Measurements from ENCODE around the gene SMARCC1. TPM values are rescaled to one million over a fixed set of nuclear protein-coding genes. Genes with fewer than 3 reads are reported as not detected.
A peak's percentile ranks its signal among the peaks of the same experiment; 100 is the strongest.
"Not testable (repeated sequence)": the region's sequence is repeated elsewhere in the genome, so short reads cannot be mapped to it uniquely, and the experiment has no call there.

SMARCC1 gene
- total RNA-seq, 6 experiments from 2014 or later = 65.8 to 81.9 (median 69.2) TPM

DNA sequence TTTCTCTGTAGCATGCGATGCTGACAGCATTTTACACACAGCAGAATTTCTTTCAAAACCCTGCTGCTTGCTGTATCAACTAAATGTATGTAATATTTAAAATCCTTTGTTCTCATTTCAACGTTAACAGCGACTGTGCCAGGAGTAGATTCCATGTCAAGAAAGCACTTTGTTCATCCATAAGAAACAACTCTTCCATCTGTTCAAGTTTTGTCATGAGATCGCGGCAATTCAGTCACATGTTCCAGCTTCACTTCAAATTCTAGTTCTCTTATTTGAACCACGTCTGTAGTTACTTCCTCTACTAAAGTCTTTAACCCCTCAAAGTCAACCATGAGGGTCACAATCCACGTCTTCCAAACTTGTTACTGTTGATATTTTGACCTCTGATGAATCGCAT, 50.6 kb downstream of the SMARCC1 start:
- H3K9me3 Mint-ChIP-seq = no peaks in the 10 kb centered on the region
- no peak overlapping the region for H3K4me3 Mint-ChIP-seq
- TF ChIP-seq CTCF (IDR thresholded peaks at IDR 0.05) = no peak
- H3K27me3 Mint-ChIP-seq (ENCODE audit: insufficient read depth) = no peaks in the 10 kb centered on the region
- H3K4me1 Mint-ChIP-seq (ENCODE audit: low read depth) = peaks cover 6% of the 10 kb centered on the region
- no peak overlapping the region for H3K27ac Mint-ChIP-seq
- DNase-seq = no peak
- peaks cover 36% of the 10 kb centered on the region for H3K36me3 Mint-ChIP-seq (ENCODE audit: low read depth)

DNA sequence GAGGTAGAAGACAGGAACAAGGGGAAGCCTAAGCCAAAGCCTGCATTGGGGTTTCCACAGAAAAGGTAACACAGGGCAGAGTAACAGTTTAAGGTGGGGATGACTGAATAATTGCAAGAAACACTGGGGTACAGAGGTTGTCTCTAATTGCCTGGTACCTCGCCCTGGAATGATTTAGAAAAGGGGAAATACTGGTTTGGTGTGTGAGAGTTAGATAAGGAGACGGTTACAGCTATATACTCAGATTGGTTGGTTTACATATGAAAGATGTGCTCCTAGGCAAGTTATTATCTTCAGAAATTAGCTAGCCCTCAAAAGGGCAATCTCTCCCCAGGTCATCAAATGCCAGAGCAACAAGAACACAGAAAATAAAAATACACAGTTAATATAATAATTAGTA, 58.8 kb downstream of the SMARCC1 start:
- Mint-ChIP-seq H3K27ac (no peak overlapping the region), H3K27me3 (ENCODE audit: insufficient read depth) (no peaks in the 10 kb centered on the region), H3K9me3 (no peaks in the 10 kb centered on the region), H3K4me3 (no peak overlapping the region), H3K36me3 (ENCODE audit: low read depth) (no peaks in the 10 kb centered on the region; the same call in 1 of the 2 replicates), H3K4me1 (ENCODE audit: low read depth) (peaks cover 12% of the 10 kb centered on the region)
- no peak for TF ChIP-seq CTCF (IDR thresholded peaks at IDR 0.05)
- DNase-seq = no peak

DNA sequence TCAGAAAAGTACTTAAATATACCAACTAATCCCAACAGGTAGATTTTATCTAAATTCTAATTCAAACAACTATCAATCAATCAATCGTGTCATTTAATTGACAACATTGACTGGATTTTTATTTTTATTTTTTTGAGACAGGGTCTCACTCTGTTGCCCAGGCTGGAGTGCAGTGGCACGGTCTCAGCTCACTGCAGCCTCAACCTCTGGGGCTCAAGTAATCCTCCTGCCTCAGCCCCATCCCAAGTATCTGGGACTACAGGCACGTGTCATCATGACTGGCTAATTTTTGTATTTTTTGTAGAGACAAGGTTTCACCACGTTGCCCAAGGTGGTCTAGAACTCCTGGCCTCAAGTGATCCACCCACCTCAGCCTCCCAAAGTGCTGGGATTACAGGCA, 64.2 kb downstream of the SMARCC1 start:
- not testable (repeated sequence) for H3K27ac Mint-ChIP-seq
- H3K36me3 Mint-ChIP-seq (ENCODE audit: low read depth) = peaks cover 26% of the 10 kb centered on the region

GRCh38 chr3:47716656-47717055, 65.0 kb downstream of the SMARCC1 start:
- peak overlapping the region; percentile 56; the same call in 1 of the 2 replicates for H3K27ac Mint-ChIP-seq
- H3K4me1 Mint-ChIP-seq (ENCODE audit: low read depth) = peaks cover 20% of the 10 kb centered on the region
- no peak for TF ChIP-seq CTCF (IDR thresholded peaks at IDR 0.05)
- H3K4me3 Mint-ChIP-seq = no peak overlapping the region
- peaks cover 28% of the 10 kb centered on the region for H3K36me3 Mint-ChIP-seq (ENCODE audit: low read depth)
- no peak for DNase-seq
- no peaks in the 10 kb centered on the region for H3K27me3 Mint-ChIP-seq (ENCODE audit: insufficient read depth)
- no peaks in the 10 kb centered on the region for H3K9me3 Mint-ChIP-seq

More for the DNA sequence above, 64.2 kb downstream of the SMARCC1 start:
- not testable (repeated sequence) for H3K9me3 Mint-ChIP-seq; H3K4me3 Mint-ChIP-seq; DNase-seq; H3K27me3 Mint-ChIP-seq (ENCODE audit: insufficient read depth)
- peaks cover 20% of the 10 kb centered on the region for H3K4me1 Mint-ChIP-seq (ENCODE audit: low read depth)

DNA sequence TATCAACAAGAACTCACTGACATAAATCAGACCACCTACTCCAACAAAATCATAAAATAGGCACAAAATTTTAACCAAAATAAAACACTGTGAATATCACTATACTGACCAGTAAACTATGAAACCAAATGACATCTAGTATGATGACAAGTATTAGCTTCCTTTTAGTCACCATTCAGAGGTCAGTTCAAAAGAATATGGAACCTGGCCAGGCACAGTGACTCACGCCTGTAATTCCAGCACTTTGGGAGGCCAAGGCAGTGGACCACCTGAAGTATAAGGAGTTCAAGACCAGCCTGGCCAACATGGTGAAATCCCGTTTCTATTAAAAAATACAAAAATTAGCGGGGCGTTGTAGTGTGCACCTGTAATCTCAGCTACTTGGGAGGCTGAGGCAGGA, 65.8 kb downstream of the SMARCC1 start:
- Mint-ChIP-seq H3K9me3 (no peaks in the 10 kb centered on the region), H3K4me3 (no peak overlapping the region), H3K27me3 (ENCODE audit: insufficient read depth) (no peaks in the 10 kb centered on the region), H3K36me3 (ENCODE audit: low read depth) (peaks cover 32% of the 10 kb centered on the region), H3K4me1 (ENCODE audit: low read depth) (peaks cover 20% of the 10 kb centered on the region), H3K27ac (peak overlapping the region; percentile 56)
- DNase-seq = peak; percentile 63
- no peak for TF ChIP-seq CTCF (IDR thresholded peaks at IDR 0.05)

DNA sequence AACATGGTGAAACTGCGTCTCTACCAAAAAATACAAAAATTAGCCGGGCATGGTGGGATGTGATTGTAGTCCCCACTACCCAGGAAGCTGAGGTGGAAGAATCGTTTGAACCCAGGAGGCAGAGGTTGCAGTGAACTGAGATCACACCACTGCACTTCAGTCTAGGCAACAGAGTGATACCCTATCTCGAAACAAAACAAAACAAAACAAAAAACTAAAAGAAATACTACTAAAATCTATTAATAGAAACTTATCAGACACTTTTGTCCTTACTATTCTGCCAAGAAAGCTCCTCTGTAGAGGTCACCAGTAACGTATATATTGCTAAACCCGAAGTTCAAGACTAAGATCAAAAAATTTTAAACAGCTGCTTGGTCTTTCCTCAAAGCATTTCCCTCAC, 67.1 kb downstream of the SMARCC1 start:
- Mint-ChIP-seq H3K27ac (no peak overlapping the region), H3K36me3 (ENCODE audit: low read depth) (peaks cover 38% of the 10 kb centered on the region), H3K4me1 (ENCODE audit: low read depth) (peaks cover 20% of the 10 kb centered on the region), H3K4me3 (no peak overlapping the region), H3K9me3 (no peaks in the 10 kb centered on the region), H3K27me3 (ENCODE audit: insufficient read depth) (no peaks in the 10 kb centered on the region)
- TF ChIP-seq CTCF (IDR thresholded peaks at IDR 0.05) = no peak
- no peak for DNase-seq

Measured in HFFc6 (cell line).